Chondrocyte (in vitro differentiated cells): Measurements from ENCODE around the gene HDAC6. TPM values are rescaled to one million over a fixed set of nuclear protein-coding genes. Genes with fewer than 3 reads are reported as not detected.

Experiments
- DNase-seq: peaks from one replicate; pipeline ENCODE4 v3.0.0; 2021; ENCODE audit warnings: mixed read lengths, low spot score
- H3K27ac Mint-ChIP-seq: one replicate; pipeline ENCODE4 v1.8.0; 2021; ENCODE audit warnings: mild to moderate bottlenecking, moderate library complexity, mixed read lengths; ENCODE audit not compliant: unreplicated experiment
- H3K27me3 Mint-ChIP-seq: 2 replicates; pipeline ENCODE4 v1.8.0; 2021; ENCODE audit warnings: low read depth, mixed read lengths
- H3K36me3 Mint-ChIP-seq: 2 replicates; pipeline ENCODE4 v1.8.0; 2021; ENCODE audit warnings: low read depth, mixed read lengths
- H3K4me1 Mint-ChIP-seq: 2 replicates; pipeline ENCODE4 v1.8.0; 2021; ENCODE audit warnings: low read depth, mild to moderate bottlenecking, mixed read lengths
- H3K4me3 Mint-ChIP-seq: one replicate; pipeline ENCODE4 v1.8.0; 2021; ENCODE audit warnings: mild to moderate bottlenecking, moderate library complexity, mixed read lengths; ENCODE audit not compliant: unreplicated experiment
- H3K9me3 Mint-ChIP-seq: 2 replicates; pipeline ENCODE4 v1.8.0; 2021; ENCODE audit warnings: low read depth, mixed read lengths
- total RNA-seq: library from RNA; stranded (reverse); gene quantifications from 3 replicates; pipeline ENCODE4 v1.2.1, GENCODE V29; 2021
- TF ChIP-seq, protein P1 (sequence below): fragments of 200-600 bp; sonication (generic); IDR thresholded peaks from 2 replicates; pipeline ENCODE4 v1.5.0; 2021; ENCODE audit warnings: antibody characterized with exemption, mild to moderate bottlenecking, moderate library complexity

HDAC6 gene
- total RNA-seq, 1 donor from 2014 or later, result 87.3 TPM

DNA sequence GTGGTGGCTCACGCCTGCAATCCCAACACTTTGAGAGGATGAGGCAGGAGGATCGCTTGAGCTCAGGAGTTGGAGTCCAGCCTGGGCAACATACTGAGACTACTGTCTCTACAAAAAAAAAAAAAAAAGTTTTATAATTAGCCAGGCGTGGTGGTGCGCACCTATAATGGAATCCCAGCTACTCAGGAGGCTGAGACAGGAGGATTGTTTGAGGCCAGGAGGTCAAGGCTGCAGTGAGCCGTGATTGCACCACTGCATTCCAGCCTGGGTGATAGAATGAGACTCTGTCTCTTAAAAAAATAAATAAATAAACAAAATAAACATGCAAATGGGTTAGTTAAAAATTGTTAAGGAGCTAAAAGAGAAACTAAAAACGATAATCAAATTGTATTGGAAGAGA, 32.6 kb upstream of the HDAC6 start:
- no peaks in the 10 kb centered on the region for H3K36me3 Mint-ChIP-seq
- H3K27me3 Mint-ChIP-seq, result peaks cover 4% of the 10 kb centered on the region
- H3K27ac Mint-ChIP-seq, result no peak overlapping the region
- no peaks in the 10 kb centered on the region for H3K4me1 Mint-ChIP-seq
- no peak for DNase-seq
- H3K4me3 Mint-ChIP-seq, result no peak overlapping the region
- TF ChIP-seq, protein P1, sequence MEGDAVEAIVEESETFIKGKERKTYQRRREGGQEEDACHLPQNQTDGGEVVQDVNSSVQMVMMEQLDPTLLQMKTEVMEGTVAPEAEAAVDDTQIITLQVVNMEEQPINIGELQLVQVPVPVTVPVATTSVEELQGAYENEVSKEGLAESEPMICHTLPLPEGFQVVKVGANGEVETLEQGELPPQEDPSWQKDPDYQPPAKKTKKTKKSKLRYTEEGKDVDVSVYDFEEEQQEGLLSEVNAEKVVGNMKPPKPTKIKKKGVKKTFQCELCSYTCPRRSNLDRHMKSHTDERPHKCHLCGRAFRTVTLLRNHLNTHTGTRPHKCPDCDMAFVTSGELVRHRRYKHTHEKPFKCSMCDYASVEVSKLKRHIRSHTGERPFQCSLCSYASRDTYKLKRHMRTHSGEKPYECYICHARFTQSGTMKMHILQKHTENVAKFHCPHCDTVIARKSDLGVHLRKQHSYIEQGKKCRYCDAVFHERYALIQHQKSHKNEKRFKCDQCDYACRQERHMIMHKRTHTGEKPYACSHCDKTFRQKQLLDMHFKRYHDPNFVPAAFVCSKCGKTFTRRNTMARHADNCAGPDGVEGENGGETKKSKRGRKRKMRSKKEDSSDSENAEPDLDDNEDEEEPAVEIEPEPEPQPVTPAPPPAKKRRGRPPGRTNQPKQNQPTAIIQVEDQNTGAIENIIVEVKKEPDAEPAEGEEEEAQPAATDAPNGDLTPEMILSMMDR, result no peak
- peaks cover 7% of the 10 kb centered on the region for H3K9me3 Mint-ChIP-seq

DNA sequence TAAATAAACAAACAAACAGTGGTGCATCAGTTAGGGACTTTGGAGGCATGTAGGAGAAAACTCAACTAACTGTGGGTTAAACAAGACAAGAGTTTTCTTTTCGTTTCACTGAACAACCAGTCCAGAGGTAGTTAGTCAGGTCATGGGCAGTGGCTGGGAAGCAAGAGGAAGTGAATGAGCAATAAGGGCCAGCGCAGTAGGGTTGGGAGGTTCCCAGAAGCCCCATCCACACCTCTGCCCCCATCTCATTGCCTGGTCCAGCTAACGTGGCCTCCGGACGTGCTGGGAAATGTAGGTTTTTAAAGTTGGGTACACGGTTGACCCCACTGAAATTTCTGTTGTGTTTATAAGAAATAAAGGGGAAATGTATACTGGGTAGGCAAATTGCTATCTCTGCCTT, 31.6 kb upstream of the HDAC6 start:
- TF ChIP-seq, protein P1, result no peak
- H3K9me3 Mint-ChIP-seq, result peaks cover 7% of the 10 kb centered on the region
- no peaks in the 10 kb centered on the region for H3K4me1 Mint-ChIP-seq
- DNase-seq, result no peak
- H3K4me3 Mint-ChIP-seq, result no peak overlapping the region
- H3K36me3 Mint-ChIP-seq, result no peaks in the 10 kb centered on the region
- peaks cover 7% of the 10 kb centered on the region for H3K27me3 Mint-ChIP-seq
- H3K27ac Mint-ChIP-seq, result no peak overlapping the region

GRCh38 chrX:48772602-48773001, 29.3 kb upstream of the HDAC6 start:
- Mint-ChIP-seq H3K9me3 (peaks cover 9% of the 10 kb centered on the region), H3K36me3 (no peaks in the 10 kb centered on the region), H3K27me3 (peaks cover 9% of the 10 kb centered on the region), H3K4me1 (peaks cover 9% of the 10 kb centered on the region), H3K4me3 (no peak overlapping the region), H3K27ac (no peak overlapping the region)
- TF ChIP-seq, protein P1, result no peak
- DNase-seq, result no peak

- TF ChIP-seq, protein P1, result no peak
- no peak overlapping the region for H3K27ac Mint-ChIP-seq
- DNase-seq, result no peak
- H3K4me1 Mint-ChIP-seq, result peaks cover 9% of the 10 kb centered on the region
- peaks cover 8% of the 10 kb centered on the region for H3K27me3 Mint-ChIP-seq
- peaks cover 13% of the 10 kb centered on the region for H3K9me3 Mint-ChIP-seq
- H3K36me3 Mint-ChIP-seq, result no peaks in the 10 kb centered on the region
- no peak overlapping the region for H3K4me3 Mint-ChIP-seq
Measured at GRCh38 chrX:48776818-48777439, 24.9 kb upstream of the HDAC6 start.

GRCh38 chrX:48779399-48779798, 22.5 kb upstream of the HDAC6 start:
- no peak for DNase-seq
- no peaks in the 10 kb centered on the region for H3K36me3 Mint-ChIP-seq
- no peak overlapping the region for H3K4me3 Mint-ChIP-seq
- H3K27me3 Mint-ChIP-seq, result peaks cover 8% of the 10 kb centered on the region
- H3K9me3 Mint-ChIP-seq, result peaks cover 16% of the 10 kb centered on the region
- TF ChIP-seq, protein P1, result no peak
- no peak overlapping the region for H3K27ac Mint-ChIP-seq
- peaks cover 9% of the 10 kb centered on the region for H3K4me1 Mint-ChIP-seq
